NCI-H774 (cell line): ENCODE data around the gene PLIN3.
A peak's percentile ranks its signal among the peaks of the same experiment; 100 is the strongest.
"Not testable (repeated sequence)": the region's sequence is repeated elsewhere in the genome, so short reads cannot be mapped to it uniquely, and the experiment has no call there.

Experiments used
- DNase-seq: peaks from one replicate; lab custom pipeline; 2025; lab: John Stamatoyannopoulos, UW

PLIN3 gene

GRCh38 chr19:4811328-4812131 lies 55.9 kb downstream of the PLIN3 start:
- DNase-seq: peak; percentile 44

GRCh38 chr19:4807188-4807587 lies 60.3 kb downstream of the PLIN3 start:
- DNase-seq: no peak

- DNase-seq: no peak
Measured at GRCh38 chr19:4806384-4806783, 61.1 kb downstream of the PLIN3 start.

- DNase-seq: not testable (repeated sequence)
Measured at GRCh38 chr19:4805140-4805539, 62.3 kb downstream of the PLIN3 start.

- no peak for DNase-seq
Measured at GRCh38 chr19:4803736-4804695, 63.5 kb downstream of the PLIN3 start.

GRCh38 chr19:4802711-4803110 lies 64.8 kb downstream of the PLIN3 start:
- no peak for DNase-seq

- no peak for DNase-seq
Measured at GRCh38 chr19:4801085-4801619, 66.3 kb downstream of the PLIN3 start.

- no peak for DNase-seq
Measured at GRCh38 chr19:4800591-4801081, 66.8 kb downstream of the PLIN3 start.

- no peak for DNase-seq
Measured at GRCh38 chr19:4795400-4795799, 72.1 kb downstream of the PLIN3 start.

GRCh38 chr19:4794971-4795370 lies 72.5 kb downstream of the PLIN3 start:
- DNase-seq: no peak

GRCh38 chr19:4793278-4793677 lies 74.2 kb downstream of the PLIN3 start:
- DNase-seq: not testable (repeated sequence)

- DNase-seq: not testable (repeated sequence)
Measured at GRCh38 chr19:4792866-4793195, 74.6 kb downstream of the PLIN3 start.

GRCh38 chr19:4792019-4792865 lies 75.2 kb downstream of the PLIN3 start:
- DNase-seq: not testable (repeated sequence)

- peak; percentile 100 for DNase-seq
Measured at GRCh38 chr19:4791183-4792018, 76.1 kb downstream of the PLIN3 start, which contains the start of gene FEM1A. FEM1A (plus strand) TSS chr19:4791734; CDS start chr19:4791855, 121 bp downstream.
